GM18498 (cell line): Measurements from ENCODE around the gene TMEM200B.
"Not testable (repeated sequence)": the region's sequence is repeated elsewhere in the genome, so short reads cannot be mapped to it uniquely, and the experiment has no call there.

Experiments used
- ATAC-seq: cut with Tn5 transposase; IDR thresholded peaks from one replicate; pipeline ENCODE4 v1.9.1; 2021; ENCODE audit warnings: mild to moderate bottlenecking, moderate library complexity; ENCODE audit not compliant: unreplicated experiment

The TMEM200B gene

GRCh38 chr1:29134695-29135028, 11.0 kb upstream of the TMEM200B start:
- no peak for ATAC-seq

DNA sequence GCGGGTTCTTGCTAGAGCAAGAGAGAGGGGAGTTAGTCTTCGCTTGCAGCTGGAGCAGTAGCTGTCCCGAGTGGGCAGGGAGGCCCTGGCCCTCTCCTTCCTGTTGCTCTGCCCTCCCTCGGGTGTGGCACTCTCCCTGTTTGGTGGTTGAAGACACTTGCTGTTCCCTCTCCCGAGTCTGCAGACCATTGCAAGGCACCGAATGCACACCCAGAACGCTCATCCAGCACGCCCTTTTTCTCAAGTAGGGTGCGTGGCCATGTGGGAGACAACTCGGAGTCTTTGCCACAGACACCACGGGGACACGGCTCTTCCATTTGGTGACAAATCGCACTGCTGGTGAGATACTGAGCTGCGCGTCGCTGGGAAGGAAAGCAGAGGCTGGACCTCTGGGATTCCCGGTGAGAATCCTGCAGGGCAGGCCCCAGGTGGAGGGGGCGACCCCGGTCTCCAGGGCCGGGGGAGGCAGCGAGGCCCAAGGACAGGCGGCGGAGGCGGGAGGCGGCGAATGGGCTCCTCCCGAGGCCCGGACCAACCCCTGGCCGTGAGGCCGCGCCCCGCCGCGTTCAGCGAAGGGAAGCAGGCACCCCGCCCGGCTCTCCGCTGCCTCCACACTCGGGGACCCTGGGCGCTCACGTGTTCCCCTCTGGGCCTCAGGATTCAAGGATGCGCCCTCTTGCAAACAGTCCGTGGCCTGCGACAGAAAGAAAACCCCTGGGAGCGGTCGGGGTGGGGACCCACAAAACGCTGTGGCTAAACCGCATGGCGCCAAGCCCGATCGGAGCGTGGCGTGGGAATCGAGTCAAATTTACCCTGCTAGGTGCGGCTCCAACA, 10.4 kb upstream of the TMEM200B start:
- ATAC-seq: no peak

DNA sequence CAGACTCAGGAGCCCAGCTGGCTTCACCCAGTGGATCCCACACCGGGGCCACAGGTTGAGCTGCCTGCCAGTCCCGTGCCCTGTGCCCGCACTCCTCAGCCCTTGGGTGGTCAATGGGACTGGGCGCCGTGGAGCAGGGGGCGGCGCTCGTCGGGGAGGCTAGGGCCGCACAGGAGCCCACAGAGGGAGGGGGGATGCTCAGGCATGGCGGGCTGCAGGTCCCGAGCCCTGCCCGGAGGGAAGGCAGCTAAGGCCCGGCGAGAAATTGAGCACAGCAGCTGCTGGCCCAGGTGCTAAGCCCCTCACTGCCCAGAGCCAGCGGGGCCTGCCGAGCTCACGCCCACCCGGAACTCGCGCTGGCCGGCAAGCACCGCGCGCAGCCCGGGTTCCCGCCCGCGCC, 7.4 kb upstream of the TMEM200B start:
- not testable (repeated sequence) for ATAC-seq

- no peak for ATAC-seq
Measured at GRCh38 chr1:29129916-29130315, 6.2 kb upstream of the TMEM200B start.

DNA sequence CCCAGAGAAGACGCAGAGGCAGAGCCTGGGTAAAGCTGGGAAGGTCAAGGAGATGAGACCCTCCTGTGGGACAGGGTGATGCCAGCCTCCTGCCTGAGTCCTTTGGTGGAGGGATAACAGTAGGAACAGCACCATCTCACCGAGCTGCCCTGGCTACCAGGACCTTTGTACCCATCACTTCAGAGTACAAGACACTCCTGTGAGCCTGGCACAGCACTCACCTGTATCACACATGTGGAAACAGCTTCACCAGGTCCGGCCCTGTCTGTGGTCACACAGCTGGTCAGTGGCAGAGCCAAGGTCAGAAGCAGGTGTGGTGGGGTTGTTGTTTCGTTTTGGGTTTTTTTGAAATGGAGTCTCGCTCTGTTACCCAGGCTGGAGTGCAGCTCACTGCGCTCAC, 5.0 kb upstream of the TMEM200B start:
- no peak for ATAC-seq

DNA sequence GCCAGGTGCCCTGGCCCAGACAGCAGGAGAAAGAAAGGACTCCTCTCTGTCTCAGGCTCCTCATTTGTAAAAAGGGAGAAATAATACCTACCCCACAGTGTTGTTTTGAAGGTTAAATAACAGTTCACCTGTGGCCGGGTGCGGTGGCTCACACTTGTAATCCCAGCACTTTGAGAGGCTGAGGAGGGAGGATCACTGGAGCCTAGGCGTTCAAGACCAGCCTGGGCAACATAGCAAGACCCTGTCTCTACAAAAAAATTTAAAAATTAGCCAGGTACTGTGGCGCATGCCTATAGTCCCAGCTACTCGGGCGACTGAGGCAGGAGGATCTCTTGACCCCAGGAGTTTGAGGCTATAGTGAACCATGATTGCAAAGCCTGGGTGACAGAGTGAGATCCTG, 2.5 kb upstream of the TMEM200B start:
- no peak for ATAC-seq

- ATAC-seq: no peak
Measured at GRCh38 chr1:29125788-29126187, 2.1 kb upstream of the TMEM200B start.

- no peak for ATAC-seq
Measured at GRCh38 chr1:29125237-29125641, 1.5 kb upstream of the TMEM200B start.

- no peak for ATAC-seq
Measured at GRCh38 chr1:29124366-29125236, 898 bp upstream of the TMEM200B start.

DNA sequence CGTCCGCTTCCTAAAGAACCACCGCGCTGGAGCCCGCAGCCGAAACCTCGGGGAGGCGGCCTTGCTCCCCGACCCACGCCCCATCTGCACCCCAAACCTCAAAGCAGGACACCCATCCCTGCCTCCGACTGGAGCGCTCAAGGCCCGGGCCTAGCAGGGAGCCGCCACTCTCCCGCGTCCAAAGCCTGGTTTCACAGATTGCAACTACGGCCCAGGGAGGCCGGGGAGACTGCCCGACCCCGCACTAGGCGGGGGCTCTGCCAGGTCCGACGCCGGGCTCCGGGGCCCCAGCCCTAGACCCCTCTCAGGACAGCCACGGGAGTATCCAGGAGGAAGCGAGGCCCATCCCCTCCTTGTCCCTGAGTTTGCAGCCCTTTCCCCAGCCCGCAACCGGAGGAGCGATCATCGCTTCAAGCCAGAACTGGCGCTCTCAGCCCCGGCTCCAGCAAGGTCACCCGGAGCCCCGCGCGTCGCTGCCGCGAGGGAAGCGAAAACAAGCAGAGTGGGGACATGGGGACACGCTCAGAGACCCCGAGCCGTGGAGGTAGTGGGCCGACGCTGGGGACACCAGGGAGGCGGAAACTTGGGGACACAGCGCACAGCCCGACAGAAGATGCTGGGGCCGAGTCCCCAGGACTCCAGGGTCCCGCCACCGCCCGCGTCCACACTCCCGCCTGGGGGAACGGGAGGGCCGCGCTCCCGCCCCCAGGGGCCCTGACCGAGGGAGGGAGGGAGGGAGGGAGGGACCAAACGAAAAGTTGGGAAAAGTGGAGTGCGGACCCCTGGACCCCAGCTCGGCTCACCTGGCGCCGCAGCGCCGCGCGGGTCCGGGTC, 433 bp downstream of the TMEM200B start:
- ATAC-seq: no peak

GRCh38 chr1:29122682-29123052, 1.0 kb downstream of the TMEM200B start:
- no peak for ATAC-seq

- ATAC-seq: no peak
Measured at GRCh38 chr1:29121936-29122681, 1.6 kb downstream of the TMEM200B start.

DNA sequence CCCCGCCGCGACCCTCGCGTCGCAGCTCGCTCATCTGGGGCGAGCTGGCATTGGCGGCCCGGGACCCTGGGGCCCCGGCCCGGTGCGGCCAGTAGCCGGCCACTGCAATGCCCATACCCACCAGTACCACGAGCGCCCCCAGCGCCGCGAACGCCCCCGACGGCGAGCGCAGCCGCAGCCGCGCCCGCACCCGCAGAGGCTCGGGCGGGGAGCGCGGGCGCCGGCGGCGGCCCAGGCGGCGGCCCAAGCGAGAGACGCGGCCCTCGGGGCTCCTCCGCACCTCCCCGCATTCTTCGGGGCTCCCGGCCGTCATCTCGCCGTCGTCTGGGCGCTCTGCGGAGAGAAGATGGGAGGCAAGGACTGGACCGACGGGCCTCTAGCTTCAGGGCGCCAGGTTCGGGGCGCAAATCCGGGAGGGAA, 2.2 kb downstream of the TMEM200B start:
- ATAC-seq: no peak

DNA sequence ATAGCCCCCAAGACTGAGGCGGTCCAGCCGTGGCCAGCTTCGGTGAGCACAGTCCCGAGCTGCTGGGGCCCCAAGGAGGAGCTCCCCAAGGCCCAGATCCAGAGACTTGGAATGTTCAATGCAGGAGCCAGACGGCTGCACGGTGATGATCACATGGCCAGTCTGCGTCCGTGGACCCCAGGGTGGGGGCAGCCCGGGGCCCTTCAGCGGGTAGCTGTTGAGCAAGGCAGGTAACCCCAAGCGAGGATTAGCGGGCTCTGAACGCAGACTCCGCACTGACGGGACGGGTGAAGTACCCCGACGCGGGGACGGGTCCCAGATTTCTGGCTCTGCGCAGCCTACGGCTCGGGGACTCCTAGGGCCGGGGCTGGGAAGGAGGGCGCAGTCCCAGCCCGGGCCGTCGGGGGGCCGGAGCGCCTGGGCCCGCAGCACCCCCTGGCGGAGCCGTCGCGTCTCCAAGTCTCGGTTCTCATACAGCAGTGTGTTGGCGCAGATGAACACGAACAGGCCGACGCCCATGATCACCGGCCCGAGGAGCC, 2.7 kb downstream of the TMEM200B start:
- ATAC-seq: peak; percentile 40

DNA sequence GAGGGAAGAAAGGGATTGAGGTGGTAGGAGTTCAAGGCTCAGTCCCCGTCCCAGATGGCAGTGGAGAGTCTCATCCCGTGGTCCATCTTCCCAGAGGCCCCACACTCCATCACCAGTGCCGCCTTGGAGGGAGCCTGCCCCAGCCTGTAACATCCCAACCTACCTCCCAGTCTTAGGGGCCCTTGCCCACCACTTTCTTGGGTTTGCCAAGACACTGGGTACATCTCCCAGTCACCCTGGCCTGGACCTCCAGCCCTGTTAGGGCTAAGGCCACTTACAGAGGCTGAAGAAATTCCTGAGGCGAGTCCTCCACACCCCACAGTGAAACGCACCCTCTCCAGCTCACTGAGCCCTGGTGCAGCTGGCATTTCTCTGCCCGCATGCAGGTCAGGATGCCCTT, 3.3 kb downstream of the TMEM200B start:
- no peak for ATAC-seq

- no peak for ATAC-seq
Measured at GRCh38 chr1:29119121-29119929, 4.4 kb downstream of the TMEM200B start.

DNA sequence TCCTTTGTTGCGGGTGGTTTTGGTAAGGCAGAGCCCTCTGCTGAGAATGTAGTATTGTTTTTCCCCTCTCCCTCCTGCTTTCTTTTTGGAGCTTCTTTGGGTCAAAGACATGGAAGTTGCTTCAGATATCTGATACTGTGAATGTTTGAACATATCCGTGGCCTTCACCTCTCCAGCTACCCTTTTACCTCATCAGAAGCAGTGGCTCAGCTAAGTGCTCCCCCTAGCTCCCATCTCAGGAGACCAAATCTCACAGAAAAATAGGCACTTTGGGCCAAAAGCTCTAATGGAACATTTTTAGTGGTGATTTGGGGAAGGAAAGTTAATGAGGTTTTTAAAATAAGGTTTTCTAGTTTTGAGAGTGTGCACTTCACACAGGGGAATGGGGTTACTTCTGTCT, 6.3 kb downstream of the TMEM200B start:
- ATAC-seq: no peak

DNA sequence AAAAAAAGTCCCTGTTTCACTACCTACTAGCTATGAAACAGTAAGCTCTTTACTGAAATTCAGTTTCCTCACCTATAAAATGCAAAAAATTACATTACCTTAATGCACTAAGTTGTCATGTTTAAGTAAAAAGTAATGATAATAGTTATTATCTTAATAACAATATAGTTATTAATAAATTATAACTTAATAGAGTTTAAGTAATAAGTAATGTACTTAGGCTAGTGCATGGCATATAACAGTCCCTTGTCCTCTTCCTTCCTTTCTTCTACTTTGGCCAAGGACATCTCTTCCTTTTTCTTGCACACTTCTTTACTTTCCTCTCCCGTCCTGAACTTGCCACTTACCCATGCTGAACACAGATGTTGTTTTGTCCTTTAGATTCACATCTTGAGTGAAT, 9.0 kb downstream of the TMEM200B start:
- no peak for ATAC-seq

DNA sequence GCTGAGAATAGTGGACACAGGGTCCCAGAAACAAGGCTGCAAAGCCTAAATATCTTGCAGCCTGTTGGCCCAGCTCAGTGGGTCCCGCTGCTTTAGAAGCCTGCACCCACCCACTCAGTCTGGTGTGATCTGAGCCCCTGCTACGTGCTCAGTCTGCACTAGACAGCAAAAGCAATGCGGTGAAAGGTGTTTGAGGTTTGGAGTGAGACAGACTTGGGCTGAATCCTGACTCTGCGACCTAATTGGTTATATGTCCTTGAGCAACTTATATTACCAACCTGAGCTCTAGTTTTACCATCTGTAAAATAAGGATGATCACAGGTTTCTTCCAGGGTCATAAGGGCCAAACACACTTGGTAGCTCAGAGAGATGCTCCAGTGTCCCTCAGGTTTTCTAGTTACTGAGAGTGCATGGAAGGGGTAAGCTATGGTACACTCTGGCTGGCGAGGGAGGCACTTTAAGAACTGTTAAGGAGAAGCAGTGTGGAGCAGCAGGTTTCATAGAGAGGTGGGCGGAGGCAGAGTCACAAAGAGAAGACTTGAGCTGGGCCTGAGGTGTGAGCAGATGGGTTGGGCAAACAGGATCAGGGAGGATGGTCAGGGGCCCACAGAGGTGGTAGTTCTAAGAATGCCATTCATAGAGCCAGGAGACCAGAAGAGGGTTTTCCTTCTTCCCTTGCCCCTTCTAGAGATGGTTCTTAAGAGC, 10.1 kb downstream of the TMEM200B start:
- no peak for ATAC-seq
